ENCODE measurements around the gene KCNJ1.

Gene KCNJ1

DNA sequence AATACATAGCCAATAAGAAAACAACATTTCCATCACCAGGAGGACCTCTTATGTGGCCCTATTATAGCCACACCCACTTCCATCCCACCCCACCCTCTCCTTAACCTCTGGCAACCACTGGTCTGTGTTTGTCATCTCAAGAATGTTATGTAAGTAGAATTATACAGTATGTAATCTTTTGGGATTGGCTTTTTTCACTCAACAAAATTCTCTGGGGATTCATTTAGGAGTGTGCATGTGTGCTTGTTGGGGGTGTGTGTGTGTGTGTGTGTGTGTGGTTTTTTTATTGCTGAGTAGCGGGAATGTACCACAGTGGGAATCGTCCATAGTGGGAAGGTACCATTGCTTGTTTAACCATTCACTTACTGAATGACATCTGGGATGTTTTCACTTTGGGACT lies 29.3 kb upstream of the KCNJ1 start:
- H3K27me3 ChIP-seq (ENCODE audit: control insufficient read depth, insufficient read depth, low read length), result no peaks in the 10 kb centered on the region
- no peaks in the 10 kb centered on the region for H3K4me1 ChIP-seq (ENCODE audit: control insufficient read depth, insufficient read depth, low read length)
- H3K36me3 ChIP-seq (ENCODE audit: control insufficient read depth, insufficient read depth, low read length), result no peaks in the 10 kb centered on the region
- no peak overlapping the region for H3K27ac ChIP-seq (ENCODE audit: low read depth, low read length)
- H3K4me3 ChIP-seq (ENCODE audit: low read length), result no peak overlapping the region
- H3K9ac ChIP-seq (ENCODE audit: low read length), result no peak overlapping the region

DNA sequence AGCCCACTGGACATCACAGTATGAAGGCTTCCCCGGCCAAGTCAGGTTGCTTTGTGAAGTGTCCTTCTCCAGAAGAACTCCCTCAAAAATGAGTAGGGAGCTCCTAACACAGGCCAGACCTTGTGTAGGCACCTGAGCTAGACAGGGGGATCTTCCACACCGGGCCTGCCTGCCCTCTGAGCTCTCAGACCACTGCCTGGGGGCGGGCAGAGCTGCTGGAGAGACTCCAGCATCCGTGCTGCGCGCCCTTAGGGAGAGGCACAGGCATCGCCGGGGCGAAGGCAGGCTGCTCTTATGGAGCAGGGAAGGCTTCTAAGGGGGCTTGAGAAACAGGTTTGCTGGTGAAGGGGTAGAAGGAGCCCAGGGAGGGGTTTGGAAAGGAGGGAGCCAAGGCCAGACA lies 28.4 kb upstream of the KCNJ1 start:
- Histone ChIP-seq H3K9ac (ENCODE audit: low read length) (no peak overlapping the region), H3K36me3 (ENCODE audit: control insufficient read depth, insufficient read depth, low read length) (no peaks in the 10 kb centered on the region), H3K4me1 (ENCODE audit: control insufficient read depth, insufficient read depth, low read length) (no peaks in the 10 kb centered on the region), H3K27me3 (ENCODE audit: control insufficient read depth, insufficient read depth, low read length) (no peaks in the 10 kb centered on the region), H3K4me3 (ENCODE audit: low read length) (no peak overlapping the region), H3K27ac (ENCODE audit: low read depth, low read length) (no peak overlapping the region)

DNA sequence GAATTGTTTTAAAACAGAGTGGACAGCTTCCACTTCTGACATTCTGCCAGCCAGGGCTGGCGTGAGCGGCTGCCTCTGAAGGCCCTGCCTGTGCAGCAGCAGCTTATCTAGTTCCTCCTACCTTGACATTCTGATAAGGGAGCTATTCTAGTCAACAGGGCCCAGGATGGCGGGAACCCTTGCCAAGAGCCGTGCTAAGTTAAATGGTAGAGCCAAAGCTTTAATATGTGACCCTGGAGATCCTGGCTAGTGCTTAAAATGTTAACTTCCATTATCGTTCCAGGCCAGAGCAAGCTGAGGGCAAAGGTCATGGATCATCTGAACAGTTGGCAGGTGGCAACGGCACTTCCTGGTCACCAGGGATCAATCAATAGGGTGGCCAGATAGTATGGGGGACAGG lies 27.6 kb upstream of the KCNJ1 start:
- Histone ChIP-seq H3K4me3 (ENCODE audit: low read length) (no peak overlapping the region), H3K4me1 (ENCODE audit: control insufficient read depth, insufficient read depth, low read length) (peaks cover 2% of the 10 kb centered on the region)

DNA sequence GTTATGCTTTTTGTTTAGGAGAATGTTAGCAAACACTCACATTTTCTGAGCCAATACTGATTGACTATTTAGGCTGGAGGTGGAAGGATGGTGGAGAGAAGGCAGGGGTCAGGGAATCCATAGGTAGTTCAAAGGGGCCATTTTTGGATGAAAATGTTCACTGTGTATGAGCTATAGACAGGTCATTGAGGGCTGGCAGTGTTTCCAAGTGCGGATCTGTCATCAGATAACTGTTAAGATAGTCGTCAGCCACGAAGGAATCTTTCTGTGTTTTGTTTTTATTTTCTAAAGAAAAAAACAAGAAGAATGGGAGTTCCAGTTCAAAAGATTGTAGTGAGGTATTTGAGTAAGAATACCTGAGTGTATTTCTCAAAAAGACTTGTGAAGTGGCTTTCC lies 27.2 kb upstream of the KCNJ1 start:
- H3K4me3 ChIP-seq (ENCODE audit: low read length), result no peak overlapping the region

More for the DNA sequence above, 27.6 kb upstream of the KCNJ1 start:
- Histone ChIP-seq H3K36me3 (ENCODE audit: control insufficient read depth, insufficient read depth, low read length) (no peaks in the 10 kb centered on the region), H3K27ac (ENCODE audit: low read depth, low read length) (no peak overlapping the region), H3K9ac (ENCODE audit: low read length) (no peak overlapping the region), H3K27me3 (ENCODE audit: control insufficient read depth, insufficient read depth, low read length) (peaks cover 7% of the 10 kb centered on the region)

DNA sequence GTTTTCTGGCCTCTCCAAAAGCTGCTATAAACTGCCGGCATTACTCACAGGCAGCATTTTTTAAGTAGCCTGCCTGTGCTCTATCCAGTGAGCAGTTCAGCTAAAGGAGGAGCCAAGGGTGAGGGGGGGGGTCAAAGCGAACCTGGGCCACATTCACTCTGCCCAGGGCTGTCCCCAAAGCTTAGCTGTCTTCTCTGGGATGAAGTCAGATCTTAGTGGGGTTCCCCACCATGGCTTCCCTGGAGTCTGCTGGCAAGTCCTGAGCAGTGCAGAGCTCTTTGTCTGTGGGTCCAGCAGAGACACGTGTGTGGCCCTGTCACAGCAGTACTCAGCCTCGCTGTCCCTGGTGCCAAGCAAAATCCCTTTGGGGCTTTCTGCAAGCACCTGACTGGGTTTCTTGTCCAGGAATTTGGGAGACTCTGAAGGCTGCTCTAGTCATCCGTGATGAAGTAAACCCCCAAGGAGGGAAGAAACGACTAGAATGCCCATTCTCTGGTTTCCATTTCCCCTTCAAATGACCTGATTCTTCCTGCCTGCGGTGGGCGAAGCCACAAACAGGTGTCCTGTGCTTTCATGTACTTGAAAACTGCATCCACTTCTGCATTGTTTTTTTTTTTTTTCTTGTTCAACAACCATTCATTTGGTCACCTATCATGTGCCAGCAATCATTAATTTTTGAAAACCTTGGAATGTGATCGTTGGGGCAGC lies 26.6 kb upstream of the KCNJ1 start:
- Histone ChIP-seq H3K4me3 (ENCODE audit: low read length) (no peak overlapping the region), H3K36me3 (ENCODE audit: control insufficient read depth, insufficient read depth, low read length) (no peaks in the 10 kb centered on the region), H3K27ac (ENCODE audit: low read depth, low read length) (no peak overlapping the region)

More for the DNA sequence above, 27.2 kb upstream of the KCNJ1 start:
- H3K9ac ChIP-seq (ENCODE audit: low read length), result no peak overlapping the region
- H3K27ac ChIP-seq (ENCODE audit: low read depth, low read length), result no peak overlapping the region
- H3K36me3 ChIP-seq (ENCODE audit: control insufficient read depth, insufficient read depth, low read length), result no peaks in the 10 kb centered on the region
- peaks cover 2% of the 10 kb centered on the region for H3K4me1 ChIP-seq (ENCODE audit: control insufficient read depth, insufficient read depth, low read length)
- H3K27me3 ChIP-seq (ENCODE audit: control insufficient read depth, insufficient read depth, low read length), result peaks cover 7% of the 10 kb centered on the region

DNA sequence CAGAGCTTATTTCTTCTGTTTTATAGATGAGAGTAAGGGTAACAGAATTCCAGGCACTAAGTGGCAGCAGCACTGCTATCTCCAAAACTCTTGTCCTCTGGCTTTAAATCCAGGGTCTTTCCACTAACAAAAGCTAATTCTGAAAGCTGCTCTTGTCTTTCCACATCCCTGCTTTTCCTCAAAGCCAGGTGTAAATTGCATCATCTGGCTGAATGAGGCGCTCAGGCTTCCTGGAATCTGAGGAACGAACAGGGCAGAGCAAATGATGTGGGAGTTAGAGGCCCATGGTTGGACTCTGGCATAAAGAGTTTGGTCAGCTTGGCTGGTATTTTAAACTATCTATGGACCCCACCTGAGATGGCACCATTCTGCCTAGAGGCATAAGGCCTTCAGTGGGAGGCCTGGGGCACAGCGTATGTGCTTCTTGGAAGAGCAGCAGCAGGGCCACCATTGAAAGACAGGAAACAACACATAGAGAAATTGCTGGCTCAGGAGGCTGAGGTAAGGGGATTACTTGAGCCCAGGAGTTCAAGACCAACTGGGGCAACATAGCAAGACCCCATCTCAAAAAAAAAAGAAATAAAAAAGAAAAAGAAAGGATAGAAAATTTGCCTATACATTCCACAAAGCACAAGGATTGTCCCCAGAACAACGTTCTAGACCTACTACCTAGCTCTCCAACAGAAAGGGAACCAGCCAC lies 25.9 kb upstream of the KCNJ1 start:
- no peak overlapping the region for H3K9ac ChIP-seq (ENCODE audit: low read length)
- H3K27me3 ChIP-seq (ENCODE audit: control insufficient read depth, insufficient read depth, low read length), result peaks cover 7% of the 10 kb centered on the region
- H3K36me3 ChIP-seq (ENCODE audit: control insufficient read depth, insufficient read depth, low read length), result no peaks in the 10 kb centered on the region
- H3K4me3 ChIP-seq (ENCODE audit: low read length), result no peak overlapping the region
- no peak overlapping the region for H3K27ac ChIP-seq (ENCODE audit: low read depth, low read length)
- H3K4me1 ChIP-seq (ENCODE audit: control insufficient read depth, insufficient read depth, low read length), result peaks cover 2% of the 10 kb centered on the region

More for the DNA sequence above, 26.6 kb upstream of the KCNJ1 start:
- no peak overlapping the region for H3K9ac ChIP-seq (ENCODE audit: low read length)
- H3K27me3 ChIP-seq (ENCODE audit: control insufficient read depth, insufficient read depth, low read length), result peaks cover 7% of the 10 kb centered on the region
- peaks cover 2% of the 10 kb centered on the region for H3K4me1 ChIP-seq (ENCODE audit: control insufficient read depth, insufficient read depth, low read length)

DNA sequence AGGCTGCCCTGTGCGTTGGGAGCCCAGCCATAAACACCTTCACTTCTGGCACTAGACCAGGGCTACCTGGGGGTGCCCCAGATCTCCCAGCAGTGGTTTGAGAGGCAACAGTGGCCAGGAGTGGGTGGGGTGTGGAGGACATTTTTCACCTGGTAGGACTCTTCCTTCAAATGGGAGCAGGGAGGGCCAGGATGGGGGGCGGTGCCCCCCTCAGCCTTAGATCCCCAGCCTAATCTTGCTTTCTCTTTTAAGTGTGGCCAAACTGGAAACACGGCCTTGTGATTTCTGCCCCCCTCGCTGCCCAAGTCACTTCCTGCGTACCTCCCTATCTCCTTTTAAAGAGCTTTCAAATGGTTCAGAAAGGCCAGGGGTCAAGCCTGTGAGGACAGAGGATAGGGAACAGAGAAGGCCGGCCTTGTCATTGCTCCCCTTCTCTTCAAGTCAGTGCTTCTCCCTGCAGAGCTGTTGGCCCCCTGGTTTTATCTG lies 24.9 kb upstream of the KCNJ1 start:
- no peak overlapping the region for H3K27ac ChIP-seq (ENCODE audit: low read depth, low read length)
- H3K9ac ChIP-seq (ENCODE audit: low read length), result no peak overlapping the region
- peaks cover 2% of the 10 kb centered on the region for H3K4me1 ChIP-seq (ENCODE audit: control insufficient read depth, insufficient read depth, low read length)
- no peaks in the 10 kb centered on the region for H3K36me3 ChIP-seq (ENCODE audit: control insufficient read depth, insufficient read depth, low read length)
- no peak overlapping the region for H3K4me3 ChIP-seq (ENCODE audit: low read length)
- H3K27me3 ChIP-seq (ENCODE audit: control insufficient read depth, insufficient read depth, low read length), result peaks cover 7% of the 10 kb centered on the region

DNA sequence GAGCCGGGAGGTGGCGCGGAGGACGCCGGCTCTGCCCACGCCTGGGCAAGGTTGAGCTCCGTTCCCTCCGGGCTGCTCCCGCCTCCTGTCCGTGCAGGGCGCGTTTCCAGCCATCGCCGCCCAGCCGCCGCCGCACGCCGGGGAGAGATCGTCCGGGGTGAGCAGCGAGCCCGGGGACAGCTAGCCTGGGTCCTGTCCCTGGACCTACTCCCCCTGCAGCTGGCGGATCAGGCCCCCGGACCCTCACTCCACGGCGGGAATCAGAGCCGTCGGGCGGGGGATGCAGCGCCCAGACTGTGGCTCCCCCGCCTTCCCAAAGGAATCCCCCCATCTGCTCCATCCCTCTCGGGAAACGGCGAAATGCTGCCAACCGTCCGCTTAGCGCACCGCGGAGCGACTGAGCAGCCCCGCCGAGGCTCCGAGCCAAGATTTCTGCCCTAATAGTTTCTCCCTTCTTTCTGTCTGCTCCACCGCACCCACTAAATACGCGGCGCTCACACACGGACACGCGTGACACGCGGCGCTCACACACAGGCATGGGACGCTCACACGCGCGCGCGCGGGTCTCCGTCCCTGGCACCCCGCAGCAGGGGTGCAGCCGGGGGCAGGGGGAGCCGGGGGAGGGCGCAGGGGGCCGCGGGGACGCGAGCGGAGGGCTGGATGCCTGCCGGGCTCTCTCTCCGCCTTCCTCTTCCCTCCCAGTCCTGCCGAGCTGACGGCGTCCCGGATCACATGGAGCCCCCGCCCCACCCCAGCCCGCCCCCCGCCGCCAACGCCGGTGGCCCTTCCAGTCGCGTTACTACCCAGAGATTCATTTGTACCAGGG lies 23.7 kb upstream of the KCNJ1 start, which contains the start of gene KCNJ5:
Gene KCNJ5, plus strand, starts transcription at position 814 of the 826 bp plus-strand sequence. CDS start 19,918 bp downstream, outside the sequence.
- H3K9ac ChIP-seq (ENCODE audit: low read length), result no peak within 1 kb of the TSS
- peaks cover 7% of the 10 kb centered on the region for H3K27me3 ChIP-seq (ENCODE audit: control insufficient read depth, insufficient read depth, low read length)
- peak within 1 kb of the TSS; percentile 65 for H3K4me3 ChIP-seq (ENCODE audit: low read length)

DNA sequence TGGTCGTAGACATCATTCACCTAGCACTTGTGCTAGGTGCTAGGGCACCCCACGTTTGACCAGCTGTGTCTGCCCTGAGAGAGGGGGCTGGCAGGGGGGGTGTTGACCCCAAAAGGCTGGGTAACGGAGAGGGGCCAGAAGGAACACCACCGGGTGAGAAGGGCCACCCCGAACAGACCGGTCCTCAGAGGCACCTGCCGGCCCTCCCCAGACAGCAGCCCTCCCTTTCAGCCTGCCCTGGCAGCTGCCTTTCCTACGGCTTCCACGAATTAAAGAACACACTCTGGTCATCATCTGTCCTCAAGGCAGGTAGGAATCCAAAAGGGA lies 23.1 kb upstream of the KCNJ1 start:
- Histone ChIP-seq H3K27ac (ENCODE audit: low read depth, low read length) (no peak overlapping the region), H3K9ac (ENCODE audit: low read length) (no peak overlapping the region), H3K36me3 (ENCODE audit: control insufficient read depth, insufficient read depth, low read length) (no peaks in the 10 kb centered on the region), H3K27me3 (ENCODE audit: control insufficient read depth, insufficient read depth, low read length) (peaks cover 7% of the 10 kb centered on the region), H3K4me3 (ENCODE audit: low read length) (peak overlapping the region; percentile 65), H3K4me1 (ENCODE audit: control insufficient read depth, insufficient read depth, low read length) (peaks cover 2% of the 10 kb centered on the region)

More for the DNA sequence above, 23.7 kb upstream of the KCNJ1 start, which contains the start of gene KCNJ5:
- peaks cover 2% of the 10 kb centered on the region for H3K4me1 ChIP-seq (ENCODE audit: control insufficient read depth, insufficient read depth, low read length)
- H3K36me3 ChIP-seq (ENCODE audit: control insufficient read depth, insufficient read depth, low read length), result no peaks in the 10 kb centered on the region
- H3K27ac ChIP-seq (ENCODE audit: low read depth, low read length), result no peak within 1 kb of the TSS

DNA sequence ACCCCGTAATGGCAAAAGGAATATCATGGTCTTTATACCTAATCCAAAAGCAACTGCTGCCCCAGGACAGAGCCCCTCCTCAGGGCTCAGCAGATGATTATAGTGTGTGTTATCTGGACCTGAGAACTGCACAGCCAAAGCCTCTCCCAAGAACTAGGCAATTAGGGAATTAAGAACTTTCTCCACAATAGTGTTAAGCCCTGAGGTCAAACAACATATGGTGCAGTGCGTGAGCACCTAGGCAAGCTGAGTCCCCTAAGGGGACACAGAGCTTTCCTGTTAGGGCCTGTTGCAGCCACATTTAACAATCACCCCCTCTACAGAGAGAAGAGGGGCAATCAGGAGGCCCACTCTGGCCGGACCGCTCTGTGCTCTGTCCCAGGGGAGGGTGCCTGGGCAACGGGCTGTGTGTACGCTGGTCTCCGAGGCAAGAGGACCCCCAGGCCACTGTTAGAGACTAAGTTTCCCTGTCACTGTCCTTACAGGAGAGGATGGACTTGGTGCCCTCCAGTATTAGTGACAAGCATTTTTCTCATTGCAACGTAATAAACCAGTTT lies 22.6 kb upstream of the KCNJ1 start:
- Histone ChIP-seq H3K4me1 (ENCODE audit: control insufficient read depth, insufficient read depth, low read length) (peaks cover 2% of the 10 kb centered on the region), H3K27me3 (ENCODE audit: control insufficient read depth, insufficient read depth, low read length) (peaks cover 7% of the 10 kb centered on the region), H3K36me3 (ENCODE audit: control insufficient read depth, insufficient read depth, low read length) (no peaks in the 10 kb centered on the region), H3K4me3 (ENCODE audit: low read length) (no peak overlapping the region), H3K9ac (ENCODE audit: low read length) (no peak overlapping the region), H3K27ac (ENCODE audit: low read depth, low read length) (no peak overlapping the region)

DNA sequence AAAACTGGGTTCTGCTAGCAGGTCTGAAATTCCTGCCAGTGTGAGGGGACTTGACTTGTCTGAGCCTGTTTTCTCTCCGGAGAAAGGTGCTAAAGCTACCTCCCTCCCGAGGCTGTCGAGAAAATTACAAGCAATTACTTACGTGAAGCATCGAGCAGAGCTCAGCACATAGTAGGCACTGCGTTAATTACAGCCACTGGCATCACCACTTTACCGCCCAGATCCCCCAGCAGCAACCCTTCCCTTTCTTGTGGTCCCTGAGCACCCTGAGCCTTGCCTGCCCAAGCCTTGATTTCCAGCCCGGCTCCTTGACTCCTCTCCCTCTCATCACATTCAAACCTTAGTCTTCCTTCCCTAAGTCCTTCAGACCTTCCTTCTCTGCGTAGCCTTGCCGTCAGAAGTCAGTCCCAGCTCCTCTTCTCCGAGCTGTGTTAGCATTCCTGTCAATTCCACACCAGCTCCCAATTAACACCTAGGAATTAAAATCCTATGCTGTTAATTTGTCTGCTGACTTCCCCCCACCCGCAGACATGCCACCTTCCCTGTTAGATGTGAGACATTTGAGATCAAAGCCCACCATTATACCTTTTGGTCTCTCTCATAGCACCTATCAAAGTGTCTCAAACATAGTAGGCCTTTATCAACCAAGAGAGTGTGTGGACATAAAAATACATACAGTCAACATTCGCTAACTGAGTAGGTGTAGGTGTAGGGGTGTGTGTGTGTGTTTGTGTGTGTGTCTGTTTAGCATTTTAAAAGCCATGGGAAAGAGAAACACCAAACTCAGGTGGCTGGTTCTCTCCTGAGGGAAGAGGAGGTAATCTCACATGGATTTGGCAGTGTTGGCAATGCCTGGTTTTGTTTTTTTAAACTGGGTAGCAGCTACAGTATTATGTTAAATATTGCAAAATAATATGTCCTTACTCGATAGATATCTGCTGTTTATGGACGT lies 21.2 kb upstream of the KCNJ1 start:
- H3K27me3 ChIP-seq (ENCODE audit: control insufficient read depth, insufficient read depth, low read length), result peaks cover 7% of the 10 kb centered on the region
- peaks cover 2% of the 10 kb centered on the region for H3K4me1 ChIP-seq (ENCODE audit: control insufficient read depth, insufficient read depth, low read length)
- no peak overlapping the region for H3K27ac ChIP-seq (ENCODE audit: low read depth, low read length)
- no peak overlapping the region for H3K4me3 ChIP-seq (ENCODE audit: low read length)
- H3K9ac ChIP-seq (ENCODE audit: low read length), result no peak overlapping the region
- H3K36me3 ChIP-seq (ENCODE audit: control insufficient read depth, insufficient read depth, low read length), result no peaks in the 10 kb centered on the region
